Hepatocyte (in vitro differentiated cells): ENCODE data around the gene BICDL1. TPM values are rescaled to one million over a fixed set of nuclear protein-coding genes. Genes with fewer than 3 reads are reported as not detected.

Experiments
- DNase-seq: peaks from one replicate; pipeline ENCODE4 v3.0.0-alpha.2; 2016; ENCODE audit warnings: low spot score
- H2AFZ ChIP-seq: fragments of 200-600 bp; sonication (generic); 2 replicates; pipeline ENCODE4 v1.6.0; 2016; ENCODE audit warnings: antibody characterized with exemption, mild to moderate bottlenecking
- H3K27ac ChIP-seq: fragments of 200-600 bp; sonication (generic); 2 replicates; pipeline ENCODE4 v1.5.1; 2016; ENCODE audit warnings: mild to moderate bottlenecking
- H3K27me3 ChIP-seq: fragments of 200-600 bp; sonication (generic); 2 replicates; pipeline ENCODE4 v1.6.1; 2016
- H3K36me3 ChIP-seq: fragments of 200-600 bp; sonication (generic); replicated peaks from 2 replicates; pipeline ENCODE4 v1.5.1; 2016; ENCODE audit warnings: low read depth; ENCODE audit not compliant: insufficient read depth
- H3K4me1 ChIP-seq: fragments of 200-600 bp; sonication (generic); 2 replicates; pipeline ENCODE4 v1.5.1; 2016; ENCODE audit warnings: mild to moderate bottlenecking, moderate library complexity; ENCODE audit not compliant: insufficient read depth
- H3K4me2 ChIP-seq: fragments of 200-600 bp; sonication (generic); 2 replicates; pipeline ENCODE4 v1.6.0; 2016
- H3K4me3 ChIP-seq: fragments of 200-600 bp; sonication (generic); 2 replicates; pipeline ENCODE4 v1.5.1; 2016; ENCODE audit warnings: mild to moderate bottlenecking
- H3K79me2 ChIP-seq: fragments of 200-600 bp; sonication (generic); 2 replicates; pipeline ENCODE4 v1.6.0; 2017; ENCODE audit warnings: mild to moderate bottlenecking
- H3K9me2 ChIP-seq: fragments of 200-600 bp; sonication (generic); replicated peaks from 2 replicates; pipeline ENCODE4 v1.6.0; 2017; ENCODE audit warnings: mild to moderate bottlenecking; ENCODE audit not compliant: insufficient read depth
- H3K9me3 ChIP-seq: fragments of 200-600 bp; sonication (generic); 2 replicates; pipeline ENCODE4 v1.5.1; 2016; ENCODE audit warnings: low read depth, mild to moderate bottlenecking
- H4K20me1 ChIP-seq: fragments of 200-600 bp; sonication (generic); 2 replicates; pipeline ENCODE4 v1.6.0; 2016; ENCODE audit warnings: mild to moderate bottlenecking; ENCODE audit not compliant: insufficient read depth, poor library complexity, severe bottlenecking
- EZH2 ChIP-seq: fragments of 200-600 bp; sonication (generic); IDR thresholded peaks from 2 replicates; pipeline ENCODE4 v1.6.1; 2016; ENCODE audit warnings: antibody characterized with exemption, mild to moderate bottlenecking, borderline replicate concordance
- EZH2phosphoT487 ChIP-seq: fragments of 200-600 bp; sonication (generic); IDR thresholded peaks from one replicate; pipeline ENCODE4 v1.6.1; 2018; ENCODE audit warnings: antibody characterized with exemption, mild to moderate bottlenecking, low read depth, moderate library complexity; ENCODE audit not compliant: unreplicated experiment, severe bottlenecking
- WGBS: methylation state at CpG from one replicate; pipeline ENCODE4 v1.1.6; 2016; ENCODE audit warnings: low lambda C conversion rate; ENCODE audit errors: missing lambda C conversion rate; 5-methylcytosine and 5-hydroxymethylcytosine counted together
- polyA plus RNA-seq: library from polyadenylated mRNA; unstranded; fragments of >200 nt; fragmentation: Nextera tagmentation; extraction: Ambion mirVana; gene quantifications from 2 replicates; pipeline ENCODE4 v1.2.1, GENCODE V29; 2016
- total RNA-seq: library from RNA; depleted of rRNA; stranded (reverse); fragments of >200 nt; gene quantifications from 2 replicates; pipeline ENCODE4 v1.2.3, GENCODE V29; 2014
- TF ChIP-seq, protein P1 (sequence below): fragments of 200-600 bp; sonication (generic); IDR thresholded peaks from 2 replicates; pipeline ENCODE4 v1.5.1; 2016; ENCODE audit warnings: antibody characterized with exemption, mild to moderate bottlenecking; ENCODE audit not compliant: poor library complexity

BICDL1 gene
- total and polyA plus RNA-seq, 2 experiments from 2014 or later = 10.6 to 21.9 TPM

DNA sequence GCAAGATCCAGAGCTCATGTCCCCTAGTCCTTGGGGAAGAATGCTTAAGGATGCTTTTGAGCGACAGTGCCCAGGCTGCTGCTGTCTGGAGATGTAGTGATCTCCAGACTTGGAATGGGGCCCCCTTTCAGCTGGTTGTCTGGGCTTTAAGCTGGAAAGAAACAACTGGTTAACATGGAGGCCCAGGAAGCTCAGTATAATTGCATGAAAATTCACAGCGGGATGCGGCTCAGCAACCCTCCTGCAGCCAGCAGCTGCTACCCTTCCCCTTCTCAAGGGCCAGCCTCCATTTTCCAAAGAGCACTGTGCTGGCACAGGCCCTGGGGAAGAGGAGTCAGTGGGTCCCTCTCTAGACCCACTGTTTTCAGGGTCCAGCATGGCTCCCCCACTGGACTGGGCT, 101.2 kb downstream of the BICDL1 start:
- H4K20me1 ChIP-seq = no peaks in the 10 kb centered on the region
- no peaks in the 10 kb centered on the region for H3K4me1 ChIP-seq
- DNase-seq = no peak
- no peaks in the 10 kb centered on the region for H3K27me3 ChIP-seq
- H2AFZ ChIP-seq = no peak overlapping the region
- TF ChIP-seq, protein P1, sequence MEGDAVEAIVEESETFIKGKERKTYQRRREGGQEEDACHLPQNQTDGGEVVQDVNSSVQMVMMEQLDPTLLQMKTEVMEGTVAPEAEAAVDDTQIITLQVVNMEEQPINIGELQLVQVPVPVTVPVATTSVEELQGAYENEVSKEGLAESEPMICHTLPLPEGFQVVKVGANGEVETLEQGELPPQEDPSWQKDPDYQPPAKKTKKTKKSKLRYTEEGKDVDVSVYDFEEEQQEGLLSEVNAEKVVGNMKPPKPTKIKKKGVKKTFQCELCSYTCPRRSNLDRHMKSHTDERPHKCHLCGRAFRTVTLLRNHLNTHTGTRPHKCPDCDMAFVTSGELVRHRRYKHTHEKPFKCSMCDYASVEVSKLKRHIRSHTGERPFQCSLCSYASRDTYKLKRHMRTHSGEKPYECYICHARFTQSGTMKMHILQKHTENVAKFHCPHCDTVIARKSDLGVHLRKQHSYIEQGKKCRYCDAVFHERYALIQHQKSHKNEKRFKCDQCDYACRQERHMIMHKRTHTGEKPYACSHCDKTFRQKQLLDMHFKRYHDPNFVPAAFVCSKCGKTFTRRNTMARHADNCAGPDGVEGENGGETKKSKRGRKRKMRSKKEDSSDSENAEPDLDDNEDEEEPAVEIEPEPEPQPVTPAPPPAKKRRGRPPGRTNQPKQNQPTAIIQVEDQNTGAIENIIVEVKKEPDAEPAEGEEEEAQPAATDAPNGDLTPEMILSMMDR = no peak
- TF ChIP-seq EZH2 (no peak), EZH2phosphoT487 (no peak)
- H3K36me3 ChIP-seq = no peaks in the 10 kb centered on the region
- no peak overlapping the region for H3K27ac ChIP-seq
- H3K9me3 ChIP-seq = no peaks in the 10 kb centered on the region
- 94% methylated on average over 3 of the region's 3 CpGs for WGBS
- no peaks in the 10 kb centered on the region for H3K79me2 ChIP-seq
- H3K9me2 ChIP-seq = no peaks in the 10 kb centered on the region
- H3K4me2 ChIP-seq = no peak overlapping the region
- no peak overlapping the region for H3K4me3 ChIP-seq

DNA sequence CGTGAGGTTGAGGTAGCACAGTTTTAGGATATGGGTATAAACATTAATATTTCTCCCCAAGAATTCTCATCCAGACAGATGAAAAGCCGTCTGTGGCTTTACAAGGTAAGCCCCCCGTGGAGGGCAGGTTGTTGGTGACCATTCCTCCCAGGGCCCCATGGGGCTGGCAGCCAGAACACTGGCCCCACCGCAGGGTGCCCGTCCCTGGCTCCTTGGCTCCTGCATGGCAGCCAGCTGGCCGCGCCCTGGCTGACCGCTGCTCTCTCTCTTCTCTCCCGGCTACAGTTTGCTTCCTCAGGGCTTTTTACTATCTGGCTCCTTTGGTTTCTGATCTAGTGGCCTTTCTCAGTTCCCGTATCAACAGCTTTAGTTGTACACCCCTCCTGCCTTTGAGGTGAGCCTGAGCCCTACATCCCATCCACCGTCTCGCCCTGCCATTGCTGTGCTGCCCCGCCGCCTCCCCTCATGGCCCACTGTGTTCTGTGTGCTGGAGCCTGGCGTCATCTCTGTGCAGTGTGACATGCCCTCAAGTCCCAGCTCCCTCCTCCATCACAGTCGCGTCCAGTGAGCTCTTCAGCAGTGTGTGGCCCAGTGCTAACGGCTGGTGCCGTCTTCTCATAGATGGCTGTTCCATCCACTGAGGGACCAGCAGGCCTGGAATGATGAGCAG, 101.7 kb downstream of the BICDL1 start:
- Histone ChIP-seq H3K79me2 (no peaks in the 10 kb centered on the region), H4K20me1 (no peaks in the 10 kb centered on the region), H3K4me1 (no peaks in the 10 kb centered on the region), H3K9me3 (no peaks in the 10 kb centered on the region), H3K9me2 (no peaks in the 10 kb centered on the region), H3K4me3 (no peak overlapping the region), H3K27ac (no peak overlapping the region), H3K36me3 (no peaks in the 10 kb centered on the region), H3K27me3 (no peaks in the 10 kb centered on the region), H2AFZ (no peak overlapping the region), H3K4me2 (no peak overlapping the region)
- WGBS = 93% methylated on average over 19 of the region's 19 CpGs
- TF ChIP-seq EZH2phosphoT487 = no peak
- no peak for TF ChIP-seq EZH2
- TF ChIP-seq, protein P1 = no peak
- no peak for DNase-seq

GRCh38 chr12:120091371-120092090, 102.5 kb downstream of the BICDL1 start:
- DNase-seq = no peak

More at GRCh38 chr12:120091371-120092090, 102.5 kb downstream of the BICDL1 start:
- TF ChIP-seq EZH2 (no peak), EZH2phosphoT487 (no peak)
- TF ChIP-seq, protein P1 = no peak
- H3K27me3 ChIP-seq = no peaks in the 10 kb centered on the region
- no peak overlapping the region for H2AFZ ChIP-seq
- no peaks in the 10 kb centered on the region for H3K9me2 ChIP-seq
- no peaks in the 10 kb centered on the region for H3K79me2 ChIP-seq
- no peak overlapping the region for H3K27ac ChIP-seq
- no peak overlapping the region for H3K4me2 ChIP-seq
- 90% methylated on average over 12 of the region's 12 CpGs for WGBS
- no peaks in the 10 kb centered on the region for H3K4me1 ChIP-seq
- H3K36me3 ChIP-seq = no peaks in the 10 kb centered on the region
- no peak overlapping the region for H3K4me3 ChIP-seq
- H4K20me1 ChIP-seq = no peaks in the 10 kb centered on the region
- H3K9me3 ChIP-seq = no peaks in the 10 kb centered on the region
